Tibial artery (tissue), 4 donors: ENCODE measurements around the gene RRP8.

Experiments used
- DNase-seq, 2 donors: peaks; one replicate each; pipeline ENCODE4 v3.0.0-alpha.2; 2019
- H3K27ac ChIP-seq, 2 donors: fragments of 200-600 bp; sonication (generic) in 1 of 2; 1 replicate in 1 of 2; 2 replicates in 1 of 2; pipeline ENCODE4 v1.5.1; 2018 to 2019; ENCODE audit warnings: mild to moderate bottlenecking in 1 of 2
- H3K27me3 ChIP-seq, 2 donors: fragments of 200-600 bp; sonication (generic) in 1 of 2; one replicate each; pipeline versions ENCODE4 v1.5.1 to v1.6.0; 2016 to 2019
- H3K36me3 ChIP-seq, 3 donors: fragments of 200-600 bp; sonication (generic) in 2 of 3; one replicate each; pipeline ENCODE4 v1.5.1; 2016 to 2019; ENCODE audit warnings: mild to moderate bottlenecking in 2 of 3
- H3K4me1 ChIP-seq, 4 donors: fragments of 200-600 bp; sonication (generic) in 2 of 4; 1 replicate in 3 of 4; 2 replicates in 1 of 4; pipeline ENCODE4 v1.5.1; 2016 to 2019
- H3K4me3 ChIP-seq, 2 donors: fragments of 200-600 bp; sonication (generic) in 1 of 2; 1 replicate in 1 of 2; 2 replicates in 1 of 2; pipeline ENCODE4 v1.5.1; 2018 to 2019; ENCODE audit warnings: mild to moderate bottlenecking in 2 of 2
- H3K9me3 ChIP-seq, 3 donors: fragments of 200-600 bp; sonication (generic) in 1 of 3; one replicate each; pipeline ENCODE4 v1.5.1; 2016 to 2019
- CTCF ChIP-seq, 2 experiments: fragments of 200-600 bp in 1 of 2; fragments of 450-650 bp in 1 of 2; IDR thresholded peaks; one replicate each; pipeline ENCODE4 v1.5.1; 2017 to 2019; ENCODE audit warnings: antibody characterized with exemption in 2 of 2, mild to moderate bottlenecking in 1 of 2, moderate library complexity in 1 of 2
- intact Hi-C: fragments of 100-400 bp; cut with DNase I; formaldehyde crosslinking; loops from one replicate; pipeline ENCODE4 v1.15.0; 2023; ENCODE audit warnings: low total_unique reads

Gene RRP8

GRCh38 chr11:6636480-6636879 is 33.1 kb upstream of the RRP8 start:
- intact Hi-C loops, result no loop called here
- Histone ChIP-seq H3K27ac (peak overlapping the region; percentile 58 to 63), H3K4me1 (peaks cover 0 to 50% (median 42%) of the 10 kb centered on the region in 4 donors), H3K4me3 (no peak overlapping the region), H3K9me3 (no peaks in the 10 kb centered on the region), H3K36me3 (peaks cover 9 to 45% (median 30%) of the 10 kb centered on the region in 3 donors), H3K27me3 (no peaks in the 10 kb centered on the region)
- TF ChIP-seq CTCF (IDR thresholded peaks at IDR 0.05), result no peak
- no peak for DNase-seq

- no peak for DNase-seq
- Histone ChIP-seq H3K27me3 (no peaks in the 10 kb centered on the region), H3K9me3 (no peaks in the 10 kb centered on the region), H3K4me3 (no peak overlapping the region), H3K4me1 (peaks cover 0 to 50% (median 42%) of the 10 kb centered on the region in 4 donors), H3K27ac (peak overlapping the region; percentile 58 to 63), H3K36me3 (peaks cover 9 to 46% (median 30%) of the 10 kb centered on the region in 3 donors)
- intact Hi-C loops, result no loop called here
- no peak for TF ChIP-seq CTCF (IDR thresholded peaks at IDR 0.05)
These were observed 31.9 kb upstream of the RRP8 start for GRCh38 chr11:6635082-6635932.

GRCh38 chr11:6634534-6634933 is 31.1 kb upstream of the RRP8 start:
- DNase-seq, result no peak
- no peak for TF ChIP-seq CTCF (IDR thresholded peaks at IDR 0.05)
- Histone ChIP-seq H3K4me1 (peaks cover 0 to 48% (median 40%) of the 10 kb centered on the region in 4 donors), H3K27me3 (no peaks in the 10 kb centered on the region), H3K36me3 (peaks cover 9 to 46% (median 32%) of the 10 kb centered on the region in 3 donors), H3K9me3 (no peaks in the 10 kb centered on the region), H3K4me3 (no peak overlapping the region), H3K27ac (no peak overlapping the region)
- intact Hi-C loops, result no loop called here

- no peak for TF ChIP-seq CTCF (IDR thresholded peaks at IDR 0.05)
- peak in 1 of 2 donors; percentile 53 for DNase-seq
- Histone ChIP-seq H3K4me1 (peaks cover 0 to 40% (median 34%) of the 10 kb centered on the region in 4 donors), H3K36me3 (peaks cover 9 to 54% (median 39%) of the 10 kb centered on the region in 3 donors), H3K27me3 (no peaks in the 10 kb centered on the region), H3K9me3 (no peaks in the 10 kb centered on the region), H3K27ac (no peak overlapping the region), H3K4me3 (no peak overlapping the region)
- intact Hi-C loops, result no loop called here
These were observed 30.3 kb upstream of the RRP8 start for GRCh38 chr11:6633422-6634408.
